Keratinocyte (primary cell): Measurements from ENCODE around the gene BNC1. TPM values are rescaled to one million over a fixed set of nuclear protein-coding genes. Genes with fewer than 3 reads are reported as not detected.

Source experiments
- DNase-seq: peaks from one replicate; pipeline ENCODE4 v3.0.0-alpha.2; 2011; ENCODE audit warnings: low read depth, missing footprints, low spot score
- FAIRE-seq: peaks from 2 replicates; lab custom pipeline; 2011; peaks lifted over from hg19 to GRCh38; lab: Jason Lieb, UNC
- H2AFZ ChIP-seq: 2 replicates; pipeline ENCODE4 v1.6.0; 2012; ENCODE audit warnings: low read length, control low read depth, inconsistent platforms; ENCODE audit not compliant: control insufficient read depth
- H3K27ac ChIP-seq: 2 replicates; pipeline ENCODE4 v1.5.1; 2011; ENCODE audit warnings: low read length; ENCODE audit not compliant: control insufficient read depth, insufficient read depth
- H3K27me3 ChIP-seq: 3 replicates; pipeline ENCODE4 v1.6.0; 2011; ENCODE audit warnings: low read length; ENCODE audit not compliant: control insufficient read depth, insufficient read depth; ENCODE audit errors: extremely low read depth
- H3K36me3 ChIP-seq, 2 experiments: 2 replicates in 1 of 2; 3 replicates in 1 of 2; pipeline ENCODE4 v1.5.1; 2011; ENCODE audit warnings: low read length in 2 of 2, mild to moderate bottlenecking in 1 of 2; ENCODE audit not compliant: control insufficient read depth in 2 of 2, insufficient read depth in 2 of 2; ENCODE audit errors: extremely low read depth in 1 of 2
- H3K4me1 ChIP-seq: 3 replicates; pipeline ENCODE4 v1.5.1; 2011; ENCODE audit warnings: low read length; ENCODE audit not compliant: control insufficient read depth, insufficient read depth; ENCODE audit errors: extremely low read depth
- H3K4me2 ChIP-seq: 3 replicates; pipeline ENCODE4 v1.6.0; 2011; ENCODE audit warnings: low read depth, low read length; ENCODE audit not compliant: control insufficient read depth, insufficient read depth; ENCODE audit errors: extremely low read depth
- H3K4me3 ChIP-seq, 3 experiments: fragments of 200-600 bp in 1 of 3; sonication (generic) in 1 of 3; 2 replicates in 2 of 3; 3 replicates in 1 of 3; pipeline ENCODE4 v1.5.1; 2011 to 2016; ENCODE audit warnings: low read length in 3 of 3, mild to moderate bottlenecking in 3 of 3, control low read depth in 2 of 3, inconsistent platforms in 1 of 3, low read depth in 1 of 3, mixed read lengths in 1 of 3, mixed run types in 1 of 3, moderate library complexity in 1 of 3; ENCODE audit not compliant: control insufficient read depth in 2 of 3, insufficient read depth in 2 of 3; ENCODE audit errors: extremely low read depth in 1 of 3
- H3K79me2 ChIP-seq: 2 replicates; pipeline ENCODE4 v1.6.0; 2012; ENCODE audit warnings: low read length; ENCODE audit not compliant: control insufficient read depth, insufficient read depth
- H3K9ac ChIP-seq: 3 replicates; pipeline ENCODE4 v1.6.0; 2011; ENCODE audit warnings: low read length; ENCODE audit not compliant: control insufficient read depth, insufficient read depth; ENCODE audit errors: extremely low read depth
- H3K9me1 ChIP-seq: 3 replicates; pipeline ENCODE4 v1.6.0; 2011; ENCODE audit warnings: low read length; ENCODE audit not compliant: control insufficient read depth, insufficient read depth; ENCODE audit errors: extremely low read depth
- H3K9me3 ChIP-seq: 2 replicates; pipeline ENCODE4 v1.5.1; 2012; ENCODE audit warnings: low read depth, low read length; ENCODE audit not compliant: control insufficient read depth
- H4K20me1 ChIP-seq: 3 replicates; pipeline ENCODE4 v1.6.0; 2011; ENCODE audit warnings: low read length; ENCODE audit not compliant: control insufficient read depth, insufficient read depth; ENCODE audit errors: extremely low read depth
- EZH2 ChIP-seq: IDR thresholded peaks from one replicate; pipeline ENCODE4 v1.6.1; 2012; ENCODE audit warnings: inconsistent platforms, mild to moderate bottlenecking, low read length, moderate library complexity
- dilution Hi-C: fragments of 300-500 bp; cut with MboI; formaldehyde crosslinking; loops from one replicate; pipeline ENCODE4 v1.7.0; 2020; ENCODE audit warnings: low sequenced_read_pairs; ENCODE audit not compliant: extremely low pct_ligation_motif_present
- polyA plus RNA-seq, 5 experiments: library from polyadenylated mRNA; depleted of rRNA in 3 of 5; stranded (reverse) in 3 of 5; stranded (forward) in 1 of 5; unstranded in 1 of 5; fragments of >200 nt; gene quantifications; 1 replicate in 1 of 5; 2 replicates in 3 of 5; 3 replicates in 1 of 5; pipeline versions ENCODE4 v1.2.1 to v1.2.3, GENCODE V29; 2011 to 2012; ENCODE audit warnings: missing spikeins in 2 of 5, low read depth in 1 of 5, low replicate concordance in 1 of 5
- TF ChIP-seq, protein P1 (sequence below), 3 experiments: IDR thresholded peaks in 1 of 3; conservative IDR thresholded peaks in 1 of 3; optimal IDR thresholded peaks in 1 of 3; 2 replicates in 2 of 3; 3 replicates in 1 of 3; pipeline versions ENCODE3 to v1.5.1; 2011; ENCODE audit warnings: low read length in 3 of 3, mild to moderate bottlenecking in 3 of 3, moderate library complexity in 2 of 3, control low read depth in 1 of 3, inconsistent platforms in 1 of 3; ENCODE audit not compliant: insufficient read depth in 2 of 3; ENCODE audit errors: extremely low read depth in 1 of 3

BNC1 gene
- polyA plus RNA-seq, 1 donor (not counting 4 experiments of a cell fraction or from before 2014, with no cell fraction given), result 137 TPM

- DNase-seq (no peak), FAIRE-seq (no peak)
- no peaks in the 10 kb centered on the region for H3K9me1 ChIP-seq
- H2AFZ ChIP-seq, result no peak overlapping the region
- peak overlapping the region; percentile 79 to 90 (median 83) for H3K4me3 ChIP-seq
- dilution Hi-C loops, result no loop called here
- peaks cover 5 to 28% of the 10 kb centered on the region in 2 experiments for H3K36me3 ChIP-seq
- H3K9ac ChIP-seq, result peak overlapping the region; percentile 94
- TF ChIP-seq EZH2, result no peak
- TF ChIP-seq, protein P1, sequence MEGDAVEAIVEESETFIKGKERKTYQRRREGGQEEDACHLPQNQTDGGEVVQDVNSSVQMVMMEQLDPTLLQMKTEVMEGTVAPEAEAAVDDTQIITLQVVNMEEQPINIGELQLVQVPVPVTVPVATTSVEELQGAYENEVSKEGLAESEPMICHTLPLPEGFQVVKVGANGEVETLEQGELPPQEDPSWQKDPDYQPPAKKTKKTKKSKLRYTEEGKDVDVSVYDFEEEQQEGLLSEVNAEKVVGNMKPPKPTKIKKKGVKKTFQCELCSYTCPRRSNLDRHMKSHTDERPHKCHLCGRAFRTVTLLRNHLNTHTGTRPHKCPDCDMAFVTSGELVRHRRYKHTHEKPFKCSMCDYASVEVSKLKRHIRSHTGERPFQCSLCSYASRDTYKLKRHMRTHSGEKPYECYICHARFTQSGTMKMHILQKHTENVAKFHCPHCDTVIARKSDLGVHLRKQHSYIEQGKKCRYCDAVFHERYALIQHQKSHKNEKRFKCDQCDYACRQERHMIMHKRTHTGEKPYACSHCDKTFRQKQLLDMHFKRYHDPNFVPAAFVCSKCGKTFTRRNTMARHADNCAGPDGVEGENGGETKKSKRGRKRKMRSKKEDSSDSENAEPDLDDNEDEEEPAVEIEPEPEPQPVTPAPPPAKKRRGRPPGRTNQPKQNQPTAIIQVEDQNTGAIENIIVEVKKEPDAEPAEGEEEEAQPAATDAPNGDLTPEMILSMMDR (optimal IDR thresholded peaks at IDR 0.05 in 1 of 3, IDR thresholded peaks at IDR 0.05 in 1 of 3, conservative IDR thresholded peaks at IDR 0.05 in 1 of 3; ENCODE audit: extremely low read depth in 1 of 3, insufficient read depth in 2 of 3, low read length in 3 of 3), result no peak
- no peak overlapping the region for H3K4me2 ChIP-seq
- peaks cover 48% of the 10 kb centered on the region for H3K4me1 ChIP-seq
- peaks cover 5% of the 10 kb centered on the region for H4K20me1 ChIP-seq
- H3K27me3 ChIP-seq, result no peaks in the 10 kb centered on the region
- no peaks in the 10 kb centered on the region for H3K9me3 ChIP-seq
- H3K27ac ChIP-seq, result peak overlapping the region; percentile 88
- H3K79me2 ChIP-seq, result peaks cover 57% of the 10 kb centered on the region
Observed at GRCh38 chr15:83283813-83284558, 478 bp downstream of the BNC1 start.

GRCh38 chr15:83283138-83283812 is 1.2 kb downstream of the BNC1 start:
- Histone ChIP-seq H3K27ac (peak overlapping the region; percentile 88), H3K9me3 (no peaks in the 10 kb centered on the region), H3K9me1 (no peaks in the 10 kb centered on the region), H3K9ac (peak overlapping the region; percentile 94), H3K4me3 (peak overlapping the region; percentile 79 to 90 (median 83)), H3K4me1 (peaks cover 45% of the 10 kb centered on the region), H3K36me3 (peaks cover 5 to 28% of the 10 kb centered on the region in 2 experiments), H3K79me2 (peaks cover 64% of the 10 kb centered on the region), H3K27me3 (no peaks in the 10 kb centered on the region), H3K4me2 (peak overlapping the region; percentile 87), H4K20me1 (peaks cover 8% of the 10 kb centered on the region), H2AFZ (no peak overlapping the region)
- DNase-seq, result no peak
- TF ChIP-seq, protein P1 (optimal IDR thresholded peaks at IDR 0.05 in 1 of 3, IDR thresholded peaks at IDR 0.05 in 1 of 3, conservative IDR thresholded peaks at IDR 0.05 in 1 of 3; ENCODE audit: extremely low read depth in 1 of 3, insufficient read depth in 2 of 3, low read length in 3 of 3), result no peak
- TF ChIP-seq EZH2, result no peak
- FAIRE-seq, result no peak
- dilution Hi-C loops, result no loop called here
